ENCODE results near the gene OPN5. TPM values are rescaled to one million over a fixed set of nuclear protein-coding genes. Genes with fewer than 3 reads are reported as not detected.

Gene OPN5
- polyA plus RNA-seq, 1 donor, result 0.32 TPM

DNA sequence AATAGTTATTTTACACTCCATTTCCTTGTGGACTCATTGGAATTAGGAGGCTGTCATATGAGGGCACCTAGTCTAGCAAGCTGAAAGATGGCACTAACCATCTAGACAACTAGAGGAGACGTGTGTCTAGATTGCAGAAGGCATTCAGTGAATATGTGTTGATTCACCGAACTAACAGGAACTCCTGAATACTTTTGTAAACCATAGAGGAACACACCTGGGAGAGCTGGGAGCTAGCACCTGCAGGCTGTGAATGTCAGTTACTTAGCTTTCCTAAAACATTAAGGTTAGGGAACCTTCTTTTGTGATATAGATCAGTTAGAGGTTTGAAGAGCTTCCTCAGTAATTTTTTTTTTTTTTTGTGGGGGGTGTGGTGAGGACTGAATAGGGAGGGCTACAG lies 7.7 kb downstream of the OPN5 start:
- no peak for DNase-seq

DNA sequence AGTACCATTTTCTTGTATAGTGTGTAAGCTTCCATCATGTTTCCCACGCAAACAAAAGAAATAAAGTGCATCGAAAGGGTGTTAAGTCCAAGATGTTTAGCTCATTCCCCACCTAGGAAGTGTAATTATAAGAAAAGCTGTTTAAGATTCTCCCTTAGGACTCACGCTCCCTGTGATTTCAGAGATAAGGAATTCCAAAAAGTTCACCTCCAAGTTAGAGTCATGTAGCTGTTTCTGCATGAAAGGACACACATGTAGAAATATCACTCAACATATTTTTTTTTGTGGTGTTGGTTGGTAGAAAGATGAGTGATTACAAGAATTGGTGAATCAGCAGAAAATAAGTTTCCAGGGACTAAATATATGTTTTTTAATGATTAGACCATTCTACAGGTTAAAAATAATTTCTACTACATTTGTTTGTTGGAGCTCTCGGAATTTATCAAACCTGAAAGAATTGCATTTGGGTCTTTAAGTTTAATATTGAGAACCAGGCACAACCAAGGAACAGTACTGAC lies 10.4 kb downstream of the OPN5 start:
- no peak for DNase-seq

DNA sequence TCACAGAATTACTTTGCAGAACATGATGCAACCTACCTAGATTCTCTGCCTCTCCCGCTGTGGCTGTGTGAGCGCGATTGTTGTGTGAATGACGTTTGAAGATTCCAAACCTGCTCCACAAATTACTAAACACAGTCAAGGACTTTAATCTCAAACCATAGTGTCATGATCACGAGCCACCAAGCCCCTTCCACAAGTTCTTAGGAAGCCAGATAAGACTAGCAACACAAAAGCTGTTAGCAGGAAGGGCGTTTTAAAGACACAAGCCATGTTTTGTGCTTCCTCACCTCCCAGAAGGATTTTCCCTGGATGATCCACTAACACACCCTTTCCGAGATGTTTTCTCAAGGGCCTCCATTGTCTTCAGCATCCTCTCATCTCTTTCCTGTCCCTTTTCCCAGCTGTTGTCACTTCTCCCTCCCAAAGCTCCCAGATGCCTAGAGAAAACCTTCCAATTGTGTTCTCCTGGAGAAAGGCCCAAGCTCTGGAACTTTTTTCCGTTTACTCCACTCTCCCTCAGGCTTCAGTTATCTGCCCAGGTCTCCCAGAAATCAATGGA lies 12.8 kb downstream of the OPN5 start:
- no peak for DNase-seq

DNA sequence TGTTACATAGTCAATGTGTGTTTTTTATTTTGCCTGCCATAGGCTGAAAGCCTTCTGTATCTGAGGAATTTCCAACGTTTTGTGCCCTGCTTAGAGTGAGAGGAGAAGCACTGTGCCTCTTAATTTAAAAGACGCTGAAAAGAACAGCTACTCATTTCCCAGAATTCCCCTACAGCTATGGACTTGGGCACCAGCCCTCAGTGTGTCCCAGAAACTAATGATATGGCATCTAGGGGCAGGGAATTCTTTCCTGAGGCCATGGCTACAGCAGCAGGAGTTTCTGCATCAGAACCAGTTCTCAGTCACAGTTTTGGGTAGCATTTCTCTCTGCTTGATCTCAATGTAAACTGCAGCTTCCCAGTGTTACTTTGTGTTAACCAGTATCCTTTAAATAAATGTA lies 20.2 kb downstream of the OPN5 start:
- DNase-seq, result no peak

DNA sequence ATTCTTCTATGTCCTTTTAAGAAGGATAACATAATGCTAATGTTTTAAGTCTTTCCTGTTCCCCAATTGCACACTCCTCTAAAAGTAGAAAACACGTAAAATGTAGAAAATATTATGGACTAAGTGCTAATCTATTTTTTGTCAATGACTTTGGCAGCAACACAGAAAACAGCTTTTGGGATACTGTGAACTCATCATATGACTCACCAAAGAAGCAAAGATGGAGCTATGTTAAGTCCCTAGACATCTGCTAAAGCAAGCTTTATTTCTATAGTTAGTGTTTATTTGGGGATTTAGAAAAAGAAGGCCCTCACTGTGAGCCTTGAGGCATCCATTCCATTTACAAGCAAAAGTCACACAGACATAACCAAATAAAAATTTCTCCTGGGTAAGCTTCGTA lies 23.0 kb downstream of the OPN5 start:
- DNase-seq, result no peak

DNA sequence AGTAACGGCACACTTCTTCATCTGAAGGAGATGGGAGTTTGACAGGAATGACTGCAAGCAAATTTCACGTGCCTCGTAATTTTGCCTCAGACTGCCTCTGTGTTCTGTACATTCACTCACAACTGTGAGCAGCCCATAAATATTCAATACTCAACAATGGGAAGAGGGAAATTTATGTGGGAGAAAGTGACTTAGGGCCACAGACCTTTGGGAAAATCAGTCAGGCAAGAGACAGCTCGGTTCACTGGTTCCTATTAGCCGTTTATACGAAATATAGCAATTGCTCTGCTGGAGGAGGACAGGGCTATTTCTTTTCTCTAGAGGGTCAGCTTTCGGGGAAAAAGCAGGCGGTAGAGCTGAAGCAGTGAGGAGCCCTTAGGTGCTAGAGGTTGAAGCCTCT lies 28.0 kb downstream of the OPN5 start:
- DNase-seq, result no peak

DNA sequence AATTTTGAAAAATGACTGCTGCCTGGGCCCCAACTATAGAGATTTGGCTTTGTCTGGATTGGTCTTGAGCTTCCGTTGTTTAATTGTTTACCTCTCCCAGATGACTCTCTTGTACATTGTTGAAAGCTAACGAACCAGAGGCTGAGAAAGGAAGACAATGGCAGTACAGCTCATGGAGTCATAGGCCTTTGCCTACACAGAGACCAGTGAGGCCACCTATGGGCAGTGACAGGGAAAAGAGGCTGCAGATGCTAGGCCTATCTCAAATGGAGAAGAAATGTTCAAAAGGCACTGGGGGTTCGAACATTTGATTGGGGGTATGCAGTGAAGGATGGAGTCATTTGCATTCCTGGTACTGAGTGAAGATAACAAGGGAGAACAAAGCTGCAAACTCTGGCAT lies 29.1 kb downstream of the OPN5 start:
- no peak for DNase-seq

DNA sequence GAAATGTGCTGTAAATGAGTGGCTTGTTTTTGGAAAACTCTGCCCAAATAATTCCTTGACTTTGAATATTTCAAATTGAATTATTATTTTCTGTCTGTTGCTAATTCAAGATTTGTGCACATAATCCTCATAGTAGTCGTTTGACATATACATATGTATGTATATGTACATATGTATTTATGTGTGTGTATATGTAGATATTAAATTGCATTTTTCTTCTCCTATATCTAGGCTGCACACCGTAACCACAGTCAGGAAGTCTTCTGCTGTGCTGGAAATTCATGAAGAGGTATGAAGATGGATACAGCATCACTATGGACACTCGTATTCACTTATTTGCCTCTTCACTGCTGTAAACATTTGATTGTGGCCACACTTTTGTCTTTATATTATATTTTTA lies 29.6 kb downstream of the OPN5 start:
- DNase-seq, result no peak

DNA sequence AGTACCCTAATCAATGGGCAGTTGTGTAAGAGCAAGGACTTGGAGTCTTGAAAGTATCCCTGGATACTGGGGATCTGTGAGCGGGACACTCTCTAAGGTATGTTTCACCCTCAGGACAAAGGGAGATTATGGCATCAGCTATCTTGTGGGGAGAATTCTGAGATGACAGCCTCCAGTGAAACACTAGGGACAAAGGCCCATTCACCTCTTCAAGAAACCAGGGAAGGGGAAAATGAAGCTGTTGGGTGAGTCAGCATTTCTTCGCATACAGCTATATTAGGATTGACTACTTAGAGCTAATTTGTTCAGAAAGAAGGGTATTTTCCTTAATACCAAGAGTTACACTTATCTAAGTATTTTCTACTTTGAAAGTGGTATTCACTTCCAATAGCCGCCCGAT lies 35.9 kb downstream of the OPN5 start:
- DNase-seq, result no peak

DNA sequence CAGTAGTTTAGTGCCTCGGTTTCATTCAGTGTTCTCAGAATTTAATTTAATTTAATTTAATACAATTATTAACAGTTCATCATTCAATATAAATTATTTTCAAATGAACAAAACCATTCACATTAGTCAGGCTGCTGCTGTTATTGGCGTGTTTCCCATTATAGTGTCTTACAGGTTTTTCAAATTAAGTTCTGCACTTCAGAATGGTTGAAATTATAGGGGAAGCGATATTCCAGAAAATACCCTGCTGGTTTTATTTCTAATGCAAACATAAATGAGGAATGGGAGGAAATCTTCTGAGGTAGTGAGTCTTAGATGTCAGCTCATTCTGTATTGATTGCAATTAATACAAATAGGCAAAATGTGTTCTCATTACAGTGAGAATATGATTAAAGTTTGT lies 37.6 kb downstream of the OPN5 start:
- no peak for DNase-seq

DNA sequence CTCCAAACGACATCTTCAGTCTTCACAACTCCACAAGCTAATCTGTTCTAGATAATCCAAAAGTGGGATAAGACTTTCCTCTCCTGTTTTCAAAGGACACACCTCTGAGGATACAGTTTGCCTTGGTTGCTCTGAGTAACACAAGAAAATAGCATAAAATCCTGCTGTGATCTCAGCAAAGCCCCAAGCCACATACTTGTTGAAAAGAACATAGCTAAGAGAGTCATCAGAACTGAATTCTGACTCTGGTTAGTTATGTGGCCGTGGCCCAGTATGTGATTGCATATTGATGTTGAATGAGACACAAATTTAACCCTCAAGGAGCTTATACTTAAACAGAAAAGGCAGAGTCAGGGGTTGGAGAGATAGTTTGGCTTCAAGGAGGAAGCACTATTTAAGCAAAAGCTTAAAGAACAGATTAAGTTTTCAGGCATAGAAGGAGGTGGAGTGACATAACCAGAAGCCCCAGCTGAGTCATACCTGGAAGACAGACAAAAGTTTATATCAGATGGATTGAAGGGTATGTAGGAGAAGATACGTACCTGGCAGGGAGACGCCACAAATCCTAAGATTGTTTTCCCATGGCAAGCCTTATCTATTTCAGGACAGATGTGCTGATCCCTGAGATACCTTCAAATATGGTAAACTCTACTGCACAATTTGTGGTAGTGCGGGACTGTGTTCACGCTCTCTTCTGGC lies 41.2 kb downstream of the OPN5 start:
- no peak for DNase-seq

DNA sequence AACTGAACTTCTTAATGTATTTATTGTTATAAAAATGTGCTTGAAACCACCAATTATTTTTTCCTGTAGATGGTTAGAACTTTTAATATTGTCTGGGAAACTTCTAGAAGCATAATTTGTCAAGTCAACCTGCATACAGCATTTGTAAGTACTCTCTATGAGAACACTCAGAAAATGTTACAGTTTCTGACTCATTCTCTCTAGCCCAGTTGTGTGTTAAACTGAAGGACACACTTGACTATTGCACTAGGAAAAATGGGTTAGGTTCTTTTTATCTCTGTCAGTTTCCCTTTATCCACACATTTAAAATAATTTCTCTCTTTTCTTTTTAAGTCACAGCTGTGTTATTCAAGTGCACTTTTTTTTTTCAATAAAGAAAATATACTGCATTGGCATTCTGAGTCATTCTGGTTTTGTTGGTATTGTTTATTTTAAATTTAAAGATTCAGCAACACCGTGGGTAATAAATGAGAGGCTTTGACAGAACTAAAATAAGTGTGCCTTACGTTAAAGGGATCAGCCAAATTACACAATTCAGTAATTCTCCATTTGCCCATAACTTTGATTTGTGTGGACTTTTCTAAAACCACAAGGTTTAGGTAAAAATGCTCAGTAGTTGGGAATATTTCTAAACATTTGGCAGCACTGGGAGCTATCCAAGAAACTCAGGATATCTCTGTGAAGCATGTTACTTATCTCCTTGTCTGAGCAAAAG lies 50.7 kb downstream of the OPN5 start:
- no peak for DNase-seq

DNA sequence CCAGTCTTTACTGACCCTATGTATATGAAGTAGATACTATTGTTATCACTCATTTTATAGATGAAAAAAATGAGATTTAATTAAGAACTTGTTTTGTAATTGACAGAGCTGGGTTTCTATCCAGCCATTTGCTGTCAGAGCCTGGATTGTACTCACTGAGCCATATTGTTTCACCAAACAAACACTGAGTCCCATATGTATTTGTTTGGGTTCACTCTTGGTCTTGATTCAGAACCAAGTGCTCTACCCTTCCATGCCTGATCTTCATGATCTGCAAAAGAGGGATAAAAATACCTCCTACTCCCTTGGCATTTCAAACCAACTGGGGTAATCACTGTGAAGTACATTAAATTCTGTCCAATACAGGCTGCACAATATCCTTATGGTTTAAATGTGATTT lies 52.4 kb downstream of the OPN5 start:
- DNase-seq, result no peak

DNA sequence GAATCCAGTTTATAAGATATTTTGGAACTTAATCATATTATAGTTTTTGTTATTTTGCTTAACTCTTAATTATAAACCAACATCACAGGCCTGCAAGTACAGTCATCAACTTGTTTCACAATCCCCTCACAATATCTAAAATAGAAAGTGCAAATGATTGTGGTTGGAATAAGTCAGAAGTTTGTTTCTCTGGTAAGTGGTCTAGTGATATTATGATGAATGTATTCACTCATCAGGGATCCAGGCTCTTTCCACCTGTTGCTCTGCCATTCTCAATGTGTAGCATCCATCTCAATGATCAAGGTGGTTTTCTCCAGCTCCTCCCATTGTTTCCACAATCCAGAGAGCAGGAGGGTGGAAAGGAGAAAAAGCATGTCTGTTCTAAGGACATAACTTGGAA lies 54.2 kb downstream of the OPN5 start:
- DNase-seq, result no peak

DNA sequence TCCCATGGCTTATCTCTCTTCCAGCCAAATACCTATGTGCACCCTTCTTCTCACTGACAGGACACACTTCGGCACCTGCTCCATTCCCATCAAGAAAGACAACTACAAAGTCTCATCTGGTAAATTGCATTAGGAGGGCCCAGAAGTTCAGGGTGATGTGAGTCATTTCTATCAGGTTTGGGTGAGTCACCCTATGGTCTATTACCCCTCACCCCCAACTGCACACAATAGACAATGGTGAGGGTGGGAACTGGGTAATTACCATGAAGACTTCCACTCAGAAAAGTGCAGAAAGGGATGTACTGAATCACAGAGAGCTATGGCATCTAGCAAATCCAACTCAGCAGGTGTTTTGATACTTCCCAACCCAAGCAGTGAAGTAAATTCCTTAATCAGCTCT lies 54.8 kb downstream of the OPN5 start:
- no peak for DNase-seq

DNA sequence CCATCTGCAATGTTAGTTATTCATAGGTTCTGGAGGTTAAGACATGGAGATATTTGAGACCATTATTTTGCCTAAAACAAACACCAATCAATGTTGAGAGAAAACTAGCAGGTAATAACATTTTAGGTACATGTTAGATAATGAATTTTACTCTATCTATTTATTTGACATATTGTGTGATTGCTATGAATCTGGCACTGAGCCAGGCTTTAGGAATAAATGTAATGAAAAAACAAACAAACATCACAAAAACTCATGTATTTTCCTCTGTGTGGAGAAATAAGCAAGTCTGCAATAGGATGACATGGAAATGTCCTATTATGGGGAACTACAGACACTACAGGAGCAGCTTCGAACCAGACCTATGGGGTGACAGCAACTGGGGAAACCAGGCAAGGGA lies 57.8 kb downstream of the OPN5 start:
- no peak for DNase-seq

DNA sequence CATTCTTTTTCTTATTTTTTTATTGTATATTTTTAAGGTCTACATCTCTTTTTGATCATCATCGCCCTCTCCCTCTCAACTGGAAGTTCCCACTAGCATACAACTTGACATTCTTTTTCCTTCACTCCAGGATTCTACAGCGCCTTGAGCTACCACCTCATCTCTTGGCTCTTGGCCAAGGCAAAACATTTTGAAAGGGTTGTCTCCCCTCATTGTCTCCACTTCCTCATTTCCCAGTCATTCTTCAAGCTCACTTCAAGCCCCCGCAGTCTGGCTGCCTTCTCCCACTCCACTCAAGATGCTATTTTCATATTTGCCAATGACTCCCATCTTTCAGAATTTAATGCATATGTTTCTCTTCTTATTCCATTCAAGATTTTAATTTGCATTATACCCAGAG lies 63.0 kb downstream of the OPN5 start:
- DNase-seq, result no peak

DNA sequence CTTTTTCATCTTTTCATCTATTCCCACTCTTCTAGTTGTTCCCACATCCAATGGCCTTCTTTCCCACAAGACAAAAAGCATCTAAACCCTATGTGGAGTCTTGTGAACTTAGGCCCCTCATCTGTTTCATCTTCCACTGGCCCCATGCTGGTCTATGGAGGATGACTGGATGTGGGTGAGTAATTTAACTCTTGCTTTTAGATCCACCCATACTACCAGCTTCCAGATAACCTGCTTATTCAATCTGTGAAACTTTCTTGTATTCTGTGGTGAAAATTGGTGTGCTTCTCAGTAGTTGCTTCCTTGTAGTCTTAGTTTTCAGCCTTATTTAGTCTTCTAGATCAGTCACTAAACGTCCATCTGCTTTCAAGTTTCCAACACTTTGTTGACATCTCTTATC lies 64.9 kb downstream of the OPN5 start:
- DNase-seq, result no peak

DNA sequence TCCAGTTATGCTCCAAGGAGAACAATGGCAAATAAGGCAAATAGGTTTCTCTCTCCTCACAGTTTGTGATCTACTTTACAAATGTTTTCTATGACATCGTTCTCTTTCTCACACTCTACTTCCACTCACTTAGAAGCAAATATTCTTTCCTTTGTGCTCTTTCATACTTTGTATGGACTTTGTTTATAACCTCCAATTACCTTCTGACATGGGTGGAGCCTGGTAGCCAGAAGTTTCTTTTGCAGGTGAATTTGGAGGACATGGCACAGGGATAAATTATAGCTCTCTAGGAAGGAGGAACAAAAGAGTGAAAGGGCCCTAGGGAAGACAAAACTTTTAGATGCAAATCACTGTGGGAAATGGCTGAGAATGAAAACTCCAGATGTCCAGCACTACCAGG lies 69.3 kb downstream of the OPN5 start:
- no peak for DNase-seq

DNA sequence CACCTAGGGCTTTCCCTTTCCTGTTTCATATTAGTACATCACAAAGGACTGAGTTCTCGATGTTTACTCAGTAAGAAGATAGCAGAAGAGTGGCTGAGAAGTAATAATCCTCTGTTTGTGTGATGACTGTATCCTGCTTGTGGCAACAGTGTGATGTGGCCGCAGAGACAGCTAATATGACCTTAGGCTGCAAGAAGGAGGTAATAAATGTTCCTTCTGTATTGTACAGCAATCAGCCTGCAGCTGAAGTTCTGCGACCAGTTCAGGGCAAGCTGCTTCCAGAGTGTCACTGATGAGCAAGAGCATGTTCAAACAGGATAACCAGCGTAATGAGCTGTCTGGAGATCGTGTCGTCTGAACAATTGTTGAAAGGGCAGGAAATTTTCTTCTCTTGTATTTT lies 70.9 kb downstream of the OPN5 start:
- DNase-seq, result no peak

DNA sequence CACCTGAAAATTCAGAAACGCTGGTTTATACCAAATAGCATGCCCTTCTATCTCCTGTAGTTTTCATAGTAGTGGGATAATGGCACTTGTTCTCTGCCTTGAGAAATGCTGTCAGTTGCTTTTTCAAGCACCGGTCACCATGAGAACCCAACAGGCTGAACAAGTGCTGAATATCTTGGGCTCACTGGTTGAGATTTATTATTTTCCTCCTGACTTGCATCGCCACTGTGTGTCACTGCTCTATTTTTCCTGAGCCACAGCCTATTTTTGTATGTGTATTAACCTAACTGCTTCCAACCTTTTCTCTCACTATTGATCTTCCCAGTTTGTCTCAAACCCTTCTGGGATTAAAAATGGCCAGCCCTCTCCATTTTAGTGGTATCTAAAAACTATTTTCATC lies 71.9 kb downstream of the OPN5 start:
- DNase-seq, result no peak

DNA sequence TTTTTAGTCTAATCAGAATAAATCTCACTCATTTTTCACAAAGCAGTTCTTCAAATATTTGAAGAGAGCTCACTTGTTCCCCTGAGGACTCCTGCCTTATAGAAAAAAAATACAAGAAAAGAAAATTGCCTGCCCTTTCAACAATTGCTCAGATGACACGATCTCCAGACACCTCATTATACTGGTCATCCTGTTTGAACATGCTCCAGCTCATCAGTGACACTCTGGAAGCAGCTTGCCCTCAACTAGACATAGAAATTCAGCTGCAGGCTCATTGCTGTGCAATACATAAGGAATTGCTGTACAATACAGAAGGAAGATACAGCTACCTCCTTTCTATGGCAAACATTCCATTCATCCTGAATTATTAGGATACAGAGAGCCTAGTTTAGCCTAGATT lies 73.1 kb downstream of the OPN5 start:
- DNase-seq, result no peak

DNA sequence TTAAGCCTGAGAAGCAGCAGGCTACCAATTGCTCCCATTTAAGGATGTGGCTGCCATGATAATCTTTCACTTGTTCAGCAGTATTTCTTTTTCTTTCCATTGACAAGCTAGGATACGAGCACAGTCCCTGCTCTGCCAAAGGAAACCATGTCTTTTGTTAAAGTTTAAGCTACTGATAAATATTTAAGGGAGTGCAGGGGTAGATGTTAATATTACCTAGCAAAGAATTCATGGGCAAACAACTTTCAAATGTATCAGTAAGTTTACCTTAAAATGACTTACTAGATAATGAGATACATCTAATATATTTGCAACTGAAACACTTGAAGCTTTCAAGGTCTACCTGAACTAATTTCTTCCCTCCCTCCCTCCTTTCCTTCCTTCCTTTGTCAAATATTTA lies 77.3 kb downstream of the OPN5 start:
- DNase-seq, result no peak

DNA sequence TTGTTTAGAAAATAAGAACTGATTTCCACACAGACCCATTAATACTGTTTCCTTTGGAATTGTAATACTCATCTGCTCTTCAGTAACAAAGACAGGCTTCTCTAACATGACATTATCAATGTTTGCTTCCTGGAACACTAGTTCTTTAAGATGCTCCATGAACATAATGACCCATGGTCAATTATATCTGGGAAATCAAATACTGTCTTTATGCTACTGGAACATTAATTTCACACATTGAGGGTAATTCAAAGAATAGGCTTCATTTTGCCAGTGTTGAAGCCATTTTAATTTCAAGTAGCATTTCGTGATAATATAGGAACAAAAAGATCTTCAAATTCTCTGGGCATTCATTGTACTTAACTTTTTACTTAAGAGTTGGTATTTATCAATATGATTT lies 80.9 kb downstream of the OPN5 start:
- no peak for DNase-seq
